ENCODE data around the gene IBTK. TPM values are rescaled to one million over a fixed set of nuclear protein-coding genes. Genes with fewer than 3 reads are reported as not detected.

The IBTK gene
- total RNA-seq, 1 experiment from 2014 or later = 17.1 TPM

DNA sequence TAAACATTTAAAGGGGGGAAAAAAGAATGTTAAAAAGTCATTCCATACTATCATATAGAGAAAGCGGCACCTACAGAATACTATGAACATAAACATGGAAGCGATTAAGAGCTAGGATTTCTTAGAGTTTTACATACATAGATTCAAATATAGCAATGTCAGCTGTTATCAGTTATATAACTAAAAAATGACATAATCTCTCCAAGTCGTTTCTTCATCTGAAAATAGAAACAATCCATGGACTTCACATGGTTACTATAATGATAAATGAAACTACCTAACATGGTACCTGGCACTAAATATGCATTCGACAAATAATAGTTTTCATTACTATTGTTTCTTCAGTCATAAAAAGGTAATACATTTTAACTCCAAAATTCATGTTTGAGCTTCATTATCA, 3.7 kb downstream of the IBTK start:
- Histone ChIP-seq H3T11ph (ENCODE audit: low read length) (no peak overlapping the region), H3K27me3 (ENCODE audit: insufficient read depth, low read length) (no peaks in the 10 kb centered on the region), H3K9ac (ENCODE audit: extremely low read depth, insufficient read length, low read length) (no peak overlapping the region), H3K18ac (ENCODE audit: insufficient read length, low read depth, low read length) (no peak overlapping the region), H3K27ac (ENCODE audit: insufficient read length, low read depth, low read length) (no peak overlapping the region), H3K56ac (ENCODE audit: insufficient read length, low read depth, low read length) (no peak overlapping the region), H4K8ac (replicated peaks; ENCODE audit: insufficient read length, low read depth, low read length) (no peak overlapping the region), H3K4me1 (ENCODE audit: insufficient read depth, low read length) (peaks cover 4% of the 10 kb centered on the region; the same call in 1 of the 2 replicates), H4K91ac (ENCODE audit: insufficient read length, low read depth, low read length) (no peak overlapping the region), H4K5ac (ENCODE audit: insufficient read length, low read depth, low read length) (no peak overlapping the region), H2BK12ac (ENCODE audit: insufficient read length, low read depth, low read length) (no peak overlapping the region), H3K4ac (ENCODE audit: low read depth, low read length) (no peak overlapping the region), H2BK15ac (ENCODE audit: low read depth, low read length) (no peak overlapping the region), H2BK20ac (ENCODE audit: low read depth, low read length, poor library complexity, severe bottlenecking) (no peak overlapping the region), H2BK120ac (ENCODE audit: low read depth, low read length, poor library complexity, severe bottlenecking) (no peak overlapping the region), H2AK5ac (ENCODE audit: insufficient read length, low read length) (no peak overlapping the region), H4K20me1 (ENCODE audit: control insufficient read depth, insufficient read depth, insufficient read length) (no peaks in the 10 kb centered on the region), H3K4me2 (ENCODE audit: insufficient read depth, insufficient read length, low read length) (no peak overlapping the region), H2BK5ac (ENCODE audit: insufficient read length, low read length) (no peak overlapping the region), H3K9me3 (ENCODE audit: control insufficient read depth, low read depth, low read length) (no peaks in the 10 kb centered on the region), H3K23ac (ENCODE audit: insufficient read length, low read depth, low read length) (no peak overlapping the region), H3K79me1 (ENCODE audit: insufficient read depth, low read depth, low read length, poor library complexity, severe bottlenecking) (peaks cover 2% of the 10 kb centered on the region), H3K79me2 (ENCODE audit: insufficient read depth, low read length) (peaks cover 12% of the 10 kb centered on the region; the same call in 1 of the 2 replicates), H3K23me2 (ENCODE audit: insufficient read length, low read depth, low read length, poor library complexity, severe bottlenecking) (peaks cover 10% of the 10 kb centered on the region), H2AFZ (ENCODE audit: low read length) (no peak overlapping the region), H3K14ac (ENCODE audit: insufficient read depth, low read length) (no peak overlapping the region)
- no peak overlapping the region for H3K4me3 Mint-ChIP-seq
- DNase-seq = no peak
- no peaks in the 10 kb centered on the region for H3K27me3 Mint-ChIP-seq (ENCODE audit: low read depth)
- 0 out of 5 replicates have a peak, but pooled peaks cover 0 to 3% of the 10 kb centered on the region in 2 experiments for H3K9me3 Mint-ChIP-seq
- peaks cover 12 to 37% (median 19%) of the 10 kb centered on the region in 3 experiments for H3K36me3 Mint-ChIP-seq (ENCODE audit: insufficient read depth in 1 of 3, low read depth in 3 of 3)
- TF ChIP-seq, protein P1, sequence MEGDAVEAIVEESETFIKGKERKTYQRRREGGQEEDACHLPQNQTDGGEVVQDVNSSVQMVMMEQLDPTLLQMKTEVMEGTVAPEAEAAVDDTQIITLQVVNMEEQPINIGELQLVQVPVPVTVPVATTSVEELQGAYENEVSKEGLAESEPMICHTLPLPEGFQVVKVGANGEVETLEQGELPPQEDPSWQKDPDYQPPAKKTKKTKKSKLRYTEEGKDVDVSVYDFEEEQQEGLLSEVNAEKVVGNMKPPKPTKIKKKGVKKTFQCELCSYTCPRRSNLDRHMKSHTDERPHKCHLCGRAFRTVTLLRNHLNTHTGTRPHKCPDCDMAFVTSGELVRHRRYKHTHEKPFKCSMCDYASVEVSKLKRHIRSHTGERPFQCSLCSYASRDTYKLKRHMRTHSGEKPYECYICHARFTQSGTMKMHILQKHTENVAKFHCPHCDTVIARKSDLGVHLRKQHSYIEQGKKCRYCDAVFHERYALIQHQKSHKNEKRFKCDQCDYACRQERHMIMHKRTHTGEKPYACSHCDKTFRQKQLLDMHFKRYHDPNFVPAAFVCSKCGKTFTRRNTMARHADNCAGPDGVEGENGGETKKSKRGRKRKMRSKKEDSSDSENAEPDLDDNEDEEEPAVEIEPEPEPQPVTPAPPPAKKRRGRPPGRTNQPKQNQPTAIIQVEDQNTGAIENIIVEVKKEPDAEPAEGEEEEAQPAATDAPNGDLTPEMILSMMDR (conservative IDR thresholded peaks at IDR 0.05) = no peak
- no peak overlapping the region for H3K27ac Mint-ChIP-seq
- H3K4me1 Mint-ChIP-seq = peaks cover 38 to 40% of the 10 kb centered on the region in 2 experiments
- WGBS (ENCODE audit: extremely low coverage, insufficient read length, low lambda C conversion rate) = no CpG with 5 or more reads among the region's 4 CpGs

Data from H9 (cell line).